A549 (cell line): Measurements from ENCODE around the gene RHOT2.

Source experiments
- POLR2A ChIP-seq: IDR thresholded peaks from 2 replicates; pipeline ENCODE4 v1.6.1; 2012; ENCODE audit warnings: mild to moderate bottlenecking, low read length
- RFX5 ChIP-seq: fragments of 450-650 bp; IDR thresholded peaks from 2 replicates; pipeline ENCODE4 v1.7.1; 2014; ENCODE audit warnings: antibody characterized with exemption, mild to moderate bottlenecking, moderate library complexity
- SMC3 ChIP-seq: fragments of >200 bp; sonication (Bioruptor Twin); formaldehyde crosslinking; IDR thresholded peaks from 3 replicates; pipeline ENCODE4 v1.6.1; 2018; ENCODE audit warnings: inconsistent platforms
- TF ChIP-seq, protein P1 (sequence below): fragments of 250-450 bp; sonication (Bioruptor Pico); IDR thresholded peaks from 2 replicates; pipeline ENCODE4 v1.5.0; 2020; ENCODE audit warnings: low read depth, mild to moderate bottlenecking, moderate library complexity
- TF ChIP-seq, protein P2 (sequence below): fragments of 150-350 bp; IDR thresholded peaks from 2 replicates; pipeline ENCODE4 v1.6.1; 2014; ENCODE audit warnings: low read depth, mild to moderate bottlenecking, low read length

DNA sequence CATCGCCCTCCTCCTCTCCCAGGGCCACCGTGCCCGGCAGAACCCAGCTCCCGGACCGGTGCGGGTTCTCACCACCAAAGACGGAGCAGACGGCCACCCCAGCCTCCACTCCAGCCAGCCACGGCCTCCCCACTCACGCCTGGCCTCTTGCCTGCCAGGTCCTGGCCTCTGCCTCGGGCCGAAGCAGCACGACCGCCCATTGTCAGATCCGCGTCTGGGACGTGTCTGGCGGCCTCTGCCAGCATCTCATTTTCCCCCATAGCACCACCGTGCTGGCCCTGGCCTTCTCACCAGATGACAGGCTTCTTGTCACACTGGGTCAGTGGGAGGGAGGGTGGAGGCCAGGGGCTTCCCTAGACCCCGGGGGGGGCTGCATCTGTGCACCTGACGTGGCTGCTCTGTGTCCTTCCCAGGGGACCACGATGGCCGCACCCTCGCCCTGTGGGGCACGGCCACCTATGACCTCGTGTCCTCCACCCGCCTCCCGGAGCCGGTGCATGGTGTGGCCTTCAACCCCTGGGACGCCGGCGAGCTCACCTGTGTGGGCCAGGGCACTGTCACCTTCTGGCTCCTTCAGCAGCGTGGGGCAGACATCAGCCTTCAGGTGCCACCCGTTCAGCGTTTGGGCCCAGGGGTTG is 6.6 kb upstream of the RHOT2 start:
- TF ChIP-seq POLR2A (no peak), SMC3 (no peak), RFX5 (no peak)
- TF ChIP-seq, protein P1, sequence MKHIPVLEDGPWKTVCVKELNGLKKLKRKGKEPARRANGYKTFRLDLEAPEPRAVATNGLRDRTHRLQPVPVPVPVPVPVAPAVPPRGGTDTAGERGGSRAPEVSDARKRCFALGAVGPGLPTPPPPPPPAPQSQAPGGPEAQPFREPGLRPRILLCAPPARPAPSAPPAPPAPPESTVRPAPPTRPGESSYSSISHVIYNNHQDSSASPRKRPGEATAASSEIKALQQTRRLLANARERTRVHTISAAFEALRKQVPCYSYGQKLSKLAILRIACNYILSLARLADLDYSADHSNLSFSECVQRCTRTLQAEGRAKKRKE (CRISPR knock-in tag), result no peak
- TF ChIP-seq, protein P2, sequence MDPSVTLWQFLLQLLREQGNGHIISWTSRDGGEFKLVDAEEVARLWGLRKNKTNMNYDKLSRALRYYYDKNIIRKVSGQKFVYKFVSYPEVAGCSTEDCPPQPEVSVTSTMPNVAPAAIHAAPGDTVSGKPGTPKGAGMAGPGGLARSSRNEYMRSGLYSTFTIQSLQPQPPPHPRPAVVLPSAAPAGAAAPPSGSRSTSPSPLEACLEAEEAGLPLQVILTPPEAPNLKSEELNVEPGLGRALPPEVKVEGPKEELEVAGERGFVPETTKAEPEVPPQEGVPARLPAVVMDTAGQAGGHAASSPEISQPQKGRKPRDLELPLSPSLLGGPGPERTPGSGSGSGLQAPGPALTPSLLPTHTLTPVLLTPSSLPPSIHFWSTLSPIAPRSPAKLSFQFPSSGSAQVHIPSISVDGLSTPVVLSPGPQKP, result no peak
